PC-9 (cell line): ENCODE results near the gene PKNOX2. TPM values are rescaled to one million over a fixed set of nuclear protein-coding genes. Genes with fewer than 3 reads are reported as not detected.

Experiments
- BruUV-seq: library from RNA; stranded (reverse); fragments of 400-500 nt; replicated peaks from 2 replicates; lab custom pipeline; 2021; lab: Mats Ljungman, UMichigan
- CTCF ChIA-PET: fragments of 300-600 bp; sonication (Branson Sonifier 250); formaldehyde crosslinking; loops from one replicate; lab custom pipeline; 2022; ENCODE audit warnings: antibody characterized with exemption; lab: Charles Lee
- POLR2A ChIA-PET: fragments of 300-600 bp; sonication (Branson Sonifier 250); formaldehyde crosslinking; loops from one replicate; lab custom pipeline; 2022; ENCODE audit warnings: antibody characterized with exemption; ENCODE audit not compliant: unreplicated experiment; lab: Charles Lee
- DNase-seq, 2 experiments: peaks; one replicate each; pipeline versions ENCODE4 v3.0.0 to v3.0.0-alpha.2; 2015 to 2022; ENCODE audit warnings: mixed read lengths in 1 of 2
- H2AFZ ChIP-seq: fragments of 200-600 bp; sonication (generic); 2 replicates; pipeline ENCODE4 v1.8.1; 2017; ENCODE audit warnings: antibody characterized with exemption
- H3F3A ChIP-seq: fragments of 200-600 bp; sonication (generic); 2 replicates; pipeline ENCODE4 v1.8.1; 2017; ENCODE audit warnings: antibody characterized with exemption, mild to moderate bottlenecking, low read depth; ENCODE audit not compliant: insufficient read depth
- H3K27ac ChIP-seq: fragments of 200-600 bp; sonication (generic); 2 replicates; pipeline ENCODE4 v1.6.1; 2016; ENCODE audit warnings: mixed run types
- H3K27me3 ChIP-seq: fragments of 200-600 bp; sonication (generic); 2 replicates; pipeline ENCODE4 v1.6.1; 2016; ENCODE audit warnings: low read depth, mixed run types; ENCODE audit not compliant: insufficient read depth
- H3K36me3 ChIP-seq: fragments of 200-600 bp; sonication (generic); 2 replicates; pipeline ENCODE4 v1.6.1; 2016; ENCODE audit warnings: low read depth, mixed run types
- H3K4me1 ChIP-seq: fragments of 200-600 bp; sonication (generic); replicated peaks from 2 replicates; pipeline ENCODE4 v1.6.1; 2016; ENCODE audit warnings: mixed run types; ENCODE audit not compliant: insufficient read depth
- H3K4me2 ChIP-seq: fragments of 200-600 bp; sonication (generic); 2 replicates; pipeline ENCODE4 v1.6.1; 2017; ENCODE audit warnings: mixed run types
- H3K4me3 ChIP-seq: fragments of 200-600 bp; sonication (generic); 2 replicates; pipeline ENCODE4 v1.6.1; 2016; ENCODE audit warnings: mixed run types
- H3K79me2 ChIP-seq: fragments of 200-600 bp; sonication (generic); 2 replicates; pipeline ENCODE4 v1.6.1; 2017; ENCODE audit warnings: low read depth, mixed run types
- H3K9me2 ChIP-seq: fragments of 200-600 bp; sonication (generic); 2 replicates; pipeline ENCODE4 v1.8.1; 2017; ENCODE audit warnings: mild to moderate bottlenecking; ENCODE audit not compliant: insufficient read depth
- H3K9me3 ChIP-seq: fragments of 200-600 bp; sonication (generic); 2 replicates; pipeline ENCODE4 v1.8.1; 2016; ENCODE audit warnings: low read depth; ENCODE audit not compliant: insufficient read depth
- H4K20me1 ChIP-seq: fragments of 200-600 bp; sonication (generic); 2 replicates; pipeline ENCODE4 v1.8.1; 2017; ENCODE audit not compliant: insufficient read depth
- CTCF ChIP-seq: fragments of 200-600 bp; sonication (generic); conservative IDR thresholded peaks from 2 replicates; pipeline ENCODE4 v1.6.1; 2017; ENCODE audit warnings: mixed run types, antibody characterized with exemption, mild to moderate bottlenecking, moderate library complexity
- EZH2 ChIP-seq: fragments of 200-600 bp; sonication (generic); IDR thresholded peaks from 2 replicates; pipeline ENCODE4 v1.8.0; 2017; ENCODE audit warnings: antibody characterized with exemption, low read depth
- intact Hi-C: fragments of 100-400 bp; cut with micrococcal nuclease; formaldehyde crosslinking; loops from one replicate; pipeline ENCODE4 v1.10.0; 2022; ENCODE audit not compliant: unreplicated experiment
- total RNA-seq: library from RNA; stranded (reverse); gene quantifications from 2 replicates; pipeline ENCODE4 v1.2.3, GENCODE V29; 2021

Gene PKNOX2
- total RNA-seq, 1 experiment from 2014 or later: not detected

GRCh38 chr11:125431009-125431408, 266.5 kb downstream of the PKNOX2 start:
- TF ChIP-seq EZH2 (no peak), CTCF (no peak)
- Histone ChIP-seq H3K79me2 (no peaks in the 10 kb centered on the region), H2AFZ (no peak overlapping the region), H3F3A (no peaks in the 10 kb centered on the region), H3K4me1 (no peaks in the 10 kb centered on the region), H4K20me1 (no peaks in the 10 kb centered on the region), H3K27ac (no peak overlapping the region), H3K4me2 (no peak overlapping the region), H3K36me3 (no peaks in the 10 kb centered on the region), H3K9me3 (no peaks in the 10 kb centered on the region), H3K4me3 (no peak overlapping the region), H3K9me2 (no peaks in the 10 kb centered on the region), H3K27me3 (peaks cover 26% of the 10 kb centered on the region)
- DNase-seq: no peak
- ChIA-PET POLR2A (no interaction called here), CTCF (no interaction called here)
- BruUV-seq: no TSS peak
- intact Hi-C loops: no loop called here

- no peak overlapping the region for H3K4me2 ChIP-seq
- H3K27me3 ChIP-seq: peaks cover 28% of the 10 kb centered on the region
- no peak for DNase-seq
- no peaks in the 10 kb centered on the region for H3K4me1 ChIP-seq
- H2AFZ ChIP-seq: no peak overlapping the region
- no peak overlapping the region for H3K4me3 ChIP-seq
- ChIA-PET POLR2A (no interaction called here), CTCF (interaction anchor here (0.5 kb wide), 1 partner anchor 17 kb away, joined by 5 read pairs; no protein-coding TSS in a partner anchor)
- no TSS peak for BruUV-seq
- H4K20me1 ChIP-seq: no peaks in the 10 kb centered on the region
- no peaks in the 10 kb centered on the region for H3K36me3 ChIP-seq
- intact Hi-C loops: no loop called here
- H3K27ac ChIP-seq: no peak overlapping the region
- no peaks in the 10 kb centered on the region for H3K79me2 ChIP-seq
- TF ChIP-seq EZH2: no peak
- H3K9me2 ChIP-seq: no peaks in the 10 kb centered on the region
- H3F3A ChIP-seq: no peaks in the 10 kb centered on the region
- no peaks in the 10 kb centered on the region for H3K9me3 ChIP-seq
Observed at GRCh38 chr11:125431481-125431880, 266.9 kb downstream of the PKNOX2 start.

- no peaks in the 10 kb centered on the region for H4K20me1 ChIP-seq
- H3K4me2 ChIP-seq: no peak overlapping the region
- CTCF ChIA-PET: interaction anchor here (0.5 kb wide), 1 partner anchor 201 kb away, joined by 5 read pairs; no protein-coding TSS in a partner anchor
- peaks cover 24% of the 10 kb centered on the region for H3K27me3 ChIP-seq
- H3F3A ChIP-seq: no peaks in the 10 kb centered on the region
- no peaks in the 10 kb centered on the region for H3K9me2 ChIP-seq
- DNase-seq: peak in 1 of 2 experiments; percentile 14
- intact Hi-C loops: no loop called here
- H3K9me3 ChIP-seq: no peaks in the 10 kb centered on the region
- H3K4me3 ChIP-seq: no peak overlapping the region
- TF ChIP-seq EZH2: no peak
- 0 out of 2 replicates have a peak, but pooled peaks have one; percentile 35 for TF ChIP-seq CTCF
- H3K27ac ChIP-seq: no peak overlapping the region
- no TSS peak for BruUV-seq
- H3K4me1 ChIP-seq: no peaks in the 10 kb centered on the region
- H3K36me3 ChIP-seq: no peaks in the 10 kb centered on the region
- POLR2A ChIA-PET: no interaction called here
- no peak overlapping the region for H2AFZ ChIP-seq
- H3K79me2 ChIP-seq: no peaks in the 10 kb centered on the region
Observed at GRCh38 chr11:125433454-125434121, 269.0 kb downstream of the PKNOX2 start.
